GM18498 (cell line): ENCODE data around the gene PPM1H.

Experiments used
- ATAC-seq: cut with Tn5 transposase; IDR thresholded peaks from one replicate; pipeline ENCODE4 v1.9.1; 2021; ENCODE audit warnings: mild to moderate bottlenecking, moderate library complexity; ENCODE audit not compliant: unreplicated experiment

PPM1H gene

GRCh38 chr12:62717643-62718042, 217.3 kb downstream of the PPM1H start:
- ATAC-seq: no peak

GRCh38 chr12:62716866-62717525, 218.0 kb downstream of the PPM1H start:
- no peak for ATAC-seq

GRCh38 chr12:62716037-62716436, 218.9 kb downstream of the PPM1H start:
- no peak for ATAC-seq

GRCh38 chr12:62714774-62715721, 219.9 kb downstream of the PPM1H start:
- no peak for ATAC-seq

GRCh38 chr12:62714181-62714773, 220.7 kb downstream of the PPM1H start:
- ATAC-seq: no peak

- ATAC-seq: no peak
Observed at GRCh38 chr12:62713723-62714122, 221.2 kb downstream of the PPM1H start.

GRCh38 chr12:62712681-62713573, 222.0 kb downstream of the PPM1H start:
- no peak for ATAC-seq

- ATAC-seq: no peak
Observed at GRCh38 chr12:62711631-62712241, 223.2 kb downstream of the PPM1H start.

GRCh38 chr12:62709311-62709710, 225.6 kb downstream of the PPM1H start:
- ATAC-seq: no peak

GRCh38 chr12:62707939-62708338, 227.0 kb downstream of the PPM1H start:
- no peak for ATAC-seq

- ATAC-seq: no peak
Observed at GRCh38 chr12:62705846-62706245, 229.1 kb downstream of the PPM1H start.

- ATAC-seq: no peak
Observed at GRCh38 chr12:62703011-62703380, 232.0 kb downstream of the PPM1H start.

GRCh38 chr12:62701492-62701891, 233.5 kb downstream of the PPM1H start:
- ATAC-seq: no peak

- no peak for ATAC-seq
Observed at GRCh38 chr12:62700091-62700880, 234.7 kb downstream of the PPM1H start.

GRCh38 chr12:62698701-62699101, 236.2 kb downstream of the PPM1H start:
- ATAC-seq: no peak

GRCh38 chr12:62697893-62698292, 237.1 kb downstream of the PPM1H start:
- no peak for ATAC-seq

- ATAC-seq: no peak
Observed at GRCh38 chr12:62695696-62696095, 239.3 kb downstream of the PPM1H start.

- ATAC-seq: no peak
Observed at GRCh38 chr12:62694632-62695031, 240.3 kb downstream of the PPM1H start.

GRCh38 chr12:62694116-62694515, 240.8 kb downstream of the PPM1H start:
- no peak for ATAC-seq
